ENCODE results near the gene CANX. TPM values are rescaled to one million over a fixed set of nuclear protein-coding genes. Genes with fewer than 3 reads are reported as not detected.

The CANX gene
- total and polyA plus RNA-seq, 9 of the 15 experiments (the other 6 are each of a cell fraction or from before 2014, with no cell fraction given): 155 to 893 (median 589) TPM

GRCh38 chr5:179679014-179679674 lies 19.6 kb upstream of the CANX start (continued):
- TF ChIP-seq ZNF449 (CRISPR knock-in tag; IDR thresholded peaks at IDR 0.05) (no peak), TOE1 (IDR thresholded peaks at IDR 0.05; ENCODE audit: borderline replicate concordance) (no peak), TOE1 (CRISPR knock-in tag; IDR thresholded peaks at IDR 0.05; ENCODE audit: borderline replicate concordance, low read depth) (peak; percentile 47; the same call in 1 of the 2 replicates), MEF2A (IDR thresholded peaks at IDR 0.05; ENCODE audit: control insufficient read depth, low read depth, low read length) (no peak), FOXA3 (CRISPR knock-in tag; conservative IDR thresholded peaks at IDR 0.05 in 1 of 2, IDR thresholded peaks at IDR 0.05 in 1 of 2) (peak in 1 of 2 experiments; percentile 63; a peak in 1 of 4 replicates), THAP12 (CRISPR knock-in tag; IDR thresholded peaks at IDR 0.05) (no peak), LARP7 (IDR thresholded peaks at IDR 0.05) (no peak), TAF9B (IDR thresholded peaks at IDR 0.05; ENCODE audit: partially characterized antibody) (no peak), ZNF561 (CRISPR knock-in tag; conservative IDR thresholded peaks at IDR 0.05) (no peak), ZMIZ1 (IDR thresholded peaks at IDR 0.05; ENCODE audit: low read depth in 2 of 2, low read length in 2 of 2) (no peak), ZBTB9 (CRISPR knock-in tag; IDR thresholded peaks at IDR 0.05) (no peak), COPS2 (conservative IDR thresholded peaks at IDR 0.05) (no peak), PML (IDR thresholded peaks at IDR 0.05; ENCODE audit: low read length) (no peak), SRF (CRISPR knock-in tag; IDR thresholded peaks at IDR 0.05) (no peak), THAP7 (CRISPR knock-in tag; IDR thresholded peaks at IDR 0.05) (no peak), ZNF586 (CRISPR knock-in tag; conservative IDR thresholded peaks at IDR 0.05) (no peak)
